Central memory CD8-positive, alpha-beta T cell (primary cell): ENCODE results near the gene POLN.

ENCODE experiments used
- ATAC-seq: fragments of 150-1000 bp; cut with Tn5 transposase; replicated peaks from 2 replicates; pipeline ENCODE4 v1.10.0; 2022; ENCODE audit warnings: mild to moderate bottlenecking, moderate FRiP score, moderate number of reproducible peaks; ENCODE audit not compliant: poor library complexity, severe bottlenecking; ENCODE audit errors: extremely low read depth
- DNase-seq, 2 donors: peaks; one replicate each; pipeline ENCODE4 v3.0.0; 2021; ENCODE audit warnings: low spot score in 2 of 2
- H3K27ac Mint-ChIP-seq: one replicate; pipeline ENCODE4 v1.8.0; 2022; ENCODE audit warnings: low read depth, mild to moderate bottlenecking, moderate library complexity, mixed read lengths
- H3K27me3 Mint-ChIP-seq: one replicate; pipeline ENCODE4 v1.8.0; 2022; ENCODE audit warnings: mixed read lengths
- H3K36me3 Mint-ChIP-seq: one replicate; pipeline ENCODE4 v1.8.0; 2022; ENCODE audit warnings: mild to moderate bottlenecking, moderate library complexity, mixed read lengths; ENCODE audit not compliant: insufficient read depth
- H3K4me1 Mint-ChIP-seq: one replicate; pipeline ENCODE4 v1.8.0; 2022; ENCODE audit warnings: mixed read lengths
- H3K4me3 Mint-ChIP-seq: one replicate; pipeline ENCODE4 v1.8.0; 2022; ENCODE audit warnings: mild to moderate bottlenecking, moderate library complexity, mixed read lengths
- H3K9me3 Mint-ChIP-seq: one replicate; pipeline ENCODE4 v1.8.0; 2022; ENCODE audit warnings: mixed read lengths

The POLN gene

GRCh38 chr4:2265113-2266110 is 23.5 kb upstream of the POLN start:
- Mint-ChIP-seq H3K4me3 (no peak overlapping the region), H3K9me3 (no peaks in the 10 kb centered on the region), H3K4me1 (no peaks in the 10 kb centered on the region), H3K27ac (peak overlapping the region; percentile 44), H3K27me3 (no peaks in the 10 kb centered on the region), H3K36me3 (peaks cover 9% of the 10 kb centered on the region)
- DNase-seq: no peak
- ATAC-seq: no peak

- no peaks in the 10 kb centered on the region for H3K9me3 Mint-ChIP-seq
These were observed 22.6 kb upstream of the POLN start for GRCh38 chr4:2264481-2265041.

GRCh38 chr4:2263926-2264321 is 22.0 kb upstream of the POLN start:
- DNase-seq (no peak), ATAC-seq (no peak)
- Mint-ChIP-seq H3K27me3 (no peaks in the 10 kb centered on the region), H3K4me3 (peak overlapping the region; percentile 75), H3K4me1 (no peaks in the 10 kb centered on the region), H3K27ac (peak overlapping the region; percentile 76), H3K9me3 (no peaks in the 10 kb centered on the region), H3K36me3 (peaks cover 16% of the 10 kb centered on the region)

More at GRCh38 chr4:2264481-2265041, 22.6 kb upstream of the POLN start:
- ATAC-seq (no peak), DNase-seq (no peak)
- H3K4me1 Mint-ChIP-seq: no peaks in the 10 kb centered on the region
- peaks cover 14% of the 10 kb centered on the region for H3K36me3 Mint-ChIP-seq
- no peak overlapping the region for H3K27ac Mint-ChIP-seq
- H3K4me3 Mint-ChIP-seq: no peak overlapping the region
- no peaks in the 10 kb centered on the region for H3K27me3 Mint-ChIP-seq

- ATAC-seq: no peak
- H3K36me3 Mint-ChIP-seq: peaks cover 20% of the 10 kb centered on the region
These were observed 21.0 kb upstream of the POLN start for GRCh38 chr4:2262944-2263250.

GRCh38 chr4:2262145-2262943 is 20.4 kb upstream of the POLN start:
- peak overlapping the region; percentile 76 for H3K27ac Mint-ChIP-seq
- ATAC-seq: peak; percentile 93
- H3K9me3 Mint-ChIP-seq: no peaks in the 10 kb centered on the region
- no peaks in the 10 kb centered on the region for H3K4me1 Mint-ChIP-seq
- peak overlapping the region; percentile 75 for H3K4me3 Mint-ChIP-seq
- DNase-seq: peak; percentile 91 to 98
- no peaks in the 10 kb centered on the region for H3K27me3 Mint-ChIP-seq
- peaks cover 25% of the 10 kb centered on the region for H3K36me3 Mint-ChIP-seq

More at GRCh38 chr4:2262944-2263250, 21.0 kb upstream of the POLN start:
- no peak for DNase-seq
- Mint-ChIP-seq H3K4me3 (peak overlapping the region; percentile 75), H3K27ac (peak overlapping the region; percentile 76), H3K9me3 (no peaks in the 10 kb centered on the region), H3K4me1 (no peaks in the 10 kb centered on the region), H3K27me3 (no peaks in the 10 kb centered on the region)

GRCh38 chr4:2261853-2262144 is 19.9 kb upstream of the POLN start, which contains the start of gene MXD4:
MXD4 (minus strand) TSS chr4:2262109; CDS start chr4:2261980, 129 bp downstream.
- ATAC-seq (peak; percentile 0), DNase-seq (no peak)
- no peaks in the 10 kb centered on the region for H3K9me3 Mint-ChIP-seq
- H3K4me1 Mint-ChIP-seq: no peaks in the 10 kb centered on the region
- peaks cover 29% of the 10 kb centered on the region for H3K36me3 Mint-ChIP-seq
- H3K4me3 Mint-ChIP-seq: peak within 1 kb of the TSS; percentile 75
- H3K27me3 Mint-ChIP-seq: no peaks in the 10 kb centered on the region
- H3K27ac Mint-ChIP-seq: peak within 1 kb of the TSS; percentile 76

- Mint-ChIP-seq H3K4me1 (no peaks in the 10 kb centered on the region), H3K9me3 (no peaks in the 10 kb centered on the region), H3K4me3 (peak overlapping the region; percentile 75), H3K27me3 (no peaks in the 10 kb centered on the region), H3K36me3 (peaks cover 32% of the 10 kb centered on the region), H3K27ac (peak overlapping the region; percentile 76)
- ATAC-seq (peak; percentile 26), DNase-seq (no peak)
These were observed 19.4 kb upstream of the POLN start for GRCh38 chr4:2261110-2261852.

GRCh38 chr4:2260344-2261109 is 18.6 kb upstream of the POLN start:
- H3K27ac Mint-ChIP-seq: peak overlapping the region; percentile 68
- no peak for ATAC-seq
- DNase-seq: no peak
- no peaks in the 10 kb centered on the region for H3K27me3 Mint-ChIP-seq
- H3K4me3 Mint-ChIP-seq: peak overlapping the region; percentile 75
- H3K4me1 Mint-ChIP-seq: no peaks in the 10 kb centered on the region
- H3K9me3 Mint-ChIP-seq: no peaks in the 10 kb centered on the region
- H3K36me3 Mint-ChIP-seq: peaks cover 32% of the 10 kb centered on the region

- Mint-ChIP-seq H3K9me3 (no peaks in the 10 kb centered on the region), H3K4me1 (peaks cover 5% of the 10 kb centered on the region), H3K36me3 (peaks cover 37% of the 10 kb centered on the region), H3K4me3 (peak overlapping the region; percentile 75), H3K27me3 (no peaks in the 10 kb centered on the region), H3K27ac (no peak overlapping the region)
- ATAC-seq: no peak
- DNase-seq: no peak
These were observed 17.8 kb upstream of the POLN start for GRCh38 chr4:2259541-2260343.

- Mint-ChIP-seq H3K27ac (no peak overlapping the region), H3K4me1 (peaks cover 11% of the 10 kb centered on the region), H3K27me3 (no peaks in the 10 kb centered on the region), H3K36me3 (peaks cover 42% of the 10 kb centered on the region), H3K9me3 (no peaks in the 10 kb centered on the region), H3K4me3 (peak overlapping the region; percentile 75)
- ATAC-seq: no peak
- DNase-seq: no peak
These were observed 17.2 kb upstream of the POLN start for GRCh38 chr4:2259036-2259540.
